ENCODE results near the gene ANKRD13B.

DNA sequence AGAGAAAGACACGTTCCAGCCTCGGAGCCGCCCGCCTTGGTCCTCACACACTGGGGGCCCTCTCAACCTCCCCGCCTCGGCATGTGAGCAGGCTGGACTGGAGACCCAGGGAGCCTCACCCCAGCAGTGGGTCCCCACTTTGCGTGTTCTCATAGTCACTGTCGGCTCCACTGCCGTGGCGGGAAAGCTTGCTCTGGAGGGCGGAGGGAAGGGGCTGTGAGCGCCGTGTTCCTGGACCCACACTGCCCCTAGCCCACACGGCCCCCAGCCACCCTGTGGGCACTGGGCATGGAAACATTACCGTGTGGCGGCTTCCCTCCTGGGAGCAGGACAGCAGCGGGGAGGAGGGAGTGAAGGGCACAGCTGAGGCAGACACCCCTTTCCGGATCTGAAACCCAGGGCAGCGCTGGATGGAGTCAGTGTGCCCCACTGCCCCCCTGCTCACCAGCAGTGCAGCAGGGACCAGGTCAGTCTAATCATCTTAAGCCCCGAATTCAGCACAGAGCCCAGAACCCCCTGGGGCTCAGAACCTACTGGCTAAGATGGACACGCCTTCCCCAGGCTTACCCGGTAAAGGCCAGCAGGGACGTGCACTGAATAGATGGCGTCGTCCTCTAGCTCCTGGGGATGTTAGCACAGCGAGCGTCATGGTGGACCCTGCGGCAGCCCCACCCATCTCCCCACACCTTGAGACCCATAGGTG, 17.3 kb upstream of the ANKRD13B start:
- TF ChIP-seq, protein P1, sequence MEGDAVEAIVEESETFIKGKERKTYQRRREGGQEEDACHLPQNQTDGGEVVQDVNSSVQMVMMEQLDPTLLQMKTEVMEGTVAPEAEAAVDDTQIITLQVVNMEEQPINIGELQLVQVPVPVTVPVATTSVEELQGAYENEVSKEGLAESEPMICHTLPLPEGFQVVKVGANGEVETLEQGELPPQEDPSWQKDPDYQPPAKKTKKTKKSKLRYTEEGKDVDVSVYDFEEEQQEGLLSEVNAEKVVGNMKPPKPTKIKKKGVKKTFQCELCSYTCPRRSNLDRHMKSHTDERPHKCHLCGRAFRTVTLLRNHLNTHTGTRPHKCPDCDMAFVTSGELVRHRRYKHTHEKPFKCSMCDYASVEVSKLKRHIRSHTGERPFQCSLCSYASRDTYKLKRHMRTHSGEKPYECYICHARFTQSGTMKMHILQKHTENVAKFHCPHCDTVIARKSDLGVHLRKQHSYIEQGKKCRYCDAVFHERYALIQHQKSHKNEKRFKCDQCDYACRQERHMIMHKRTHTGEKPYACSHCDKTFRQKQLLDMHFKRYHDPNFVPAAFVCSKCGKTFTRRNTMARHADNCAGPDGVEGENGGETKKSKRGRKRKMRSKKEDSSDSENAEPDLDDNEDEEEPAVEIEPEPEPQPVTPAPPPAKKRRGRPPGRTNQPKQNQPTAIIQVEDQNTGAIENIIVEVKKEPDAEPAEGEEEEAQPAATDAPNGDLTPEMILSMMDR (IDR thresholded peaks at IDR 0.05) = no peak
- no peak for TF ChIP-seq POLR2A (IDR thresholded peaks at IDR 0.05)

Data from Peyer's patch (tissue), 4 donors.